ENCODE measurements around the gene PCTP. TPM values are rescaled to one million over a fixed set of nuclear protein-coding genes. Genes with fewer than 3 reads are reported as not detected.

Gene PCTP
- total RNA-seq, 1 donor from 2014 or later: 44.1 TPM

GRCh38 chr17:55727920-55728319, 22.9 kb upstream of the PCTP start:
- DNase-seq: no peak

GRCh38 chr17:55728361-55728760, 22.5 kb upstream of the PCTP start:
- DNase-seq: no peak

GRCh38 chr17:55728833-55729232, 22.0 kb upstream of the PCTP start:
- no peak for DNase-seq

- no peak for DNase-seq
Observed at GRCh38 chr17:55729484-55729883, 21.4 kb upstream of the PCTP start.

- no peak for DNase-seq
Observed at GRCh38 chr17:55730380-55730779, 20.5 kb upstream of the PCTP start.

GRCh38 chr17:55730808-55731207, 20.0 kb upstream of the PCTP start:
- no peak for DNase-seq

GRCh38 chr17:55731586-55732250, 19.1 kb upstream of the PCTP start:
- no peak for DNase-seq

- no peak for DNase-seq
Observed at GRCh38 chr17:55734128-55734781, 16.6 kb upstream of the PCTP start.

GRCh38 chr17:55735731-55736405, 15.0 kb upstream of the PCTP start:
- DNase-seq: peak; percentile 67

- no peak for DNase-seq
Observed at GRCh38 chr17:55737976-55738501, 12.8 kb upstream of the PCTP start.

- no peak for DNase-seq
Observed at GRCh38 chr17:55740511-55741355, 10.1 kb upstream of the PCTP start.

GRCh38 chr17:55741356-55741700, 9.5 kb upstream of the PCTP start:
- DNase-seq: no peak

- no peak for DNase-seq
Observed at GRCh38 chr17:55742272-55743102, 8.4 kb upstream of the PCTP start.

GRCh38 chr17:55743103-55743679, 7.7 kb upstream of the PCTP start:
- peak; percentile 62 for DNase-seq

- no peak for DNase-seq
Observed at GRCh38 chr17:55745258-55745657, 5.6 kb upstream of the PCTP start.

GRCh38 chr17:55746466-55746865, 4.4 kb upstream of the PCTP start:
- DNase-seq: no peak

- no peak for DNase-seq
Observed at GRCh38 chr17:55747209-55747608, 3.6 kb upstream of the PCTP start.

- DNase-seq: no peak
Observed at GRCh38 chr17:55748841-55749240, 2.0 kb upstream of the PCTP start.

- DNase-seq: no peak
Observed at GRCh38 chr17:55749985-55750384, 866 bp upstream of the PCTP start.

GRCh38 chr17:55751720-55752250, 934 bp downstream of the PCTP start:
- no peak for DNase-seq

- no peak for DNase-seq
Observed at GRCh38 chr17:55756689-55757088, 5.8 kb downstream of the PCTP start.

Data from dermis blood vessel endothelial cell (primary cell).